SW 1271 (cell line): ENCODE results near the gene ABCG4.
"Not testable (repeated sequence)": the region's sequence is repeated elsewhere in the genome, so short reads cannot be mapped to it uniquely, and the experiment has no call there.

ENCODE experiments used
- DNase-seq, 2 experiments: peaks; one replicate each; lab custom pipeline; 2025; lab: John Stamatoyannopoulos, UW

ABCG4 gene

DNA sequence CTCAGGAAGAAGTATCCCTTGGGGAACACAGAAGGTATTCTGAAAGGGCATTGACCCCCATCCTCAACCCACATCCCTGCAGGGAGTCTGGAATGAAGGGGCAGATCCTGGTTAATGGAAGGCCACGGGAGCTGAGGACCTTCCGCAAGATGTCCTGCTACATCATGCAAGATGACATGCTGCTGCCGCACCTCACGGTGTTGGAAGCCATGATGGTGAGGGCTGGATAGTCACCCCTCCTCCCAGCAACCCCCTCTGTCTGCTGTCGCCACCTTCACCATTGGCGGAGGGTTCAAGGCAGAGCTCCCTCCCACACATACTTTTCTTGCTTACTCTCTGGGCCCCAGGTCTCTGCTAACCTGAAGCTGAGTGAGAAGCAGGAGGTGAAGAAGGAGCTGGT lies 5.3 kb downstream of the ABCG4 start:
- DNase-seq = no peak

- DNase-seq = peak in 1 of 2 experiments; percentile 47
Observed at GRCh38 chr11:119155733-119156492, 7.1 kb downstream of the ABCG4 start.

GRCh38 chr11:119156496-119156895 lies 7.6 kb downstream of the ABCG4 start:
- DNase-seq = no peak

GRCh38 chr11:119157063-119157462 lies 8.2 kb downstream of the ABCG4 start:
- DNase-seq = no peak

GRCh38 chr11:119158467-119158866 lies 9.6 kb downstream of the ABCG4 start:
- DNase-seq = no peak

DNA sequence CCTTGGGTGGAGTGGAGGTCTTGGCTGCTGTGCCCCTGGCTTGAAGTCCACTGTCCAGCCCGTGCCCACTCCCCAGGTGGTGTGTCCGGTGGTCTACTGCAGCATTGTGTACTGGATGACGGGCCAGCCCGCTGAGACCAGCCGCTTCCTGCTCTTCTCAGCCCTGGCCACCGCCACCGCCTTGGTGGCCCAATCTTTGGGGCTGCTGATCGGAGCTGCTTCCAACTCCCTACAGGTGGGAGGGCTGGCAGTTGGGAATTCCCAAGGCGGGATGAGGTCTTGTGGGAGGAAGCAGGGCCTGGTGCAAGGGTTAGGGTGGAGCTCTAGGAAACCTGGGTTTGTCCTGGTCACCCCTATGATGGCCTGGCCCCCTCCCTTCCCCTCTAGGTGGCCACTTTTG lies 11.3 kb downstream of the ABCG4 start:
- DNase-seq = no peak

- DNase-seq = no peak
Observed at GRCh38 chr11:119161871-119162270, 13.0 kb downstream of the ABCG4 start.

- peak in 1 of 2 experiments; percentile 43 for DNase-seq
Observed at GRCh38 chr11:119166368-119167076, 17.7 kb downstream of the ABCG4 start.

DNA sequence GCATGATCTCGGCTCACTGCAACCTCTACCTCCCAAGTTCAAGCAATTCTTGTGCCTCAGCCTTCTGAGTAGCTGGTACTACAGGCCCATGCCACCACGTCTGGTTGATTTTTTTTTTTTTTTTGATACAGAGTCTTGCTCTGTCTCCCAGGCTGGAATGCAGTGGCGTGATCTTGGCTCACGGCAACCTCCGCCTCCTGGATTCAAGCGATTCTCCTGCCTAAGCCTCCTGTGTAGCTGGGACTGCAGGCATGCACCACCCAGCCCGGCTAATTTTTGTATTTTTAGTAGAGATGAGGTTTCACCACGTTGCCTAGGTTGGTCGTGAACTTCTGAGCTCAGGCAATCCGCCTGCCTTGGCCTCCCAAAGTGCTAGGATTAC lies 18.2 kb downstream of the ABCG4 start:
- not testable (repeated sequence) for DNase-seq

- no peak for DNase-seq
Observed at GRCh38 chr11:119167933-119168332, 19.1 kb downstream of the ABCG4 start.

DNA sequence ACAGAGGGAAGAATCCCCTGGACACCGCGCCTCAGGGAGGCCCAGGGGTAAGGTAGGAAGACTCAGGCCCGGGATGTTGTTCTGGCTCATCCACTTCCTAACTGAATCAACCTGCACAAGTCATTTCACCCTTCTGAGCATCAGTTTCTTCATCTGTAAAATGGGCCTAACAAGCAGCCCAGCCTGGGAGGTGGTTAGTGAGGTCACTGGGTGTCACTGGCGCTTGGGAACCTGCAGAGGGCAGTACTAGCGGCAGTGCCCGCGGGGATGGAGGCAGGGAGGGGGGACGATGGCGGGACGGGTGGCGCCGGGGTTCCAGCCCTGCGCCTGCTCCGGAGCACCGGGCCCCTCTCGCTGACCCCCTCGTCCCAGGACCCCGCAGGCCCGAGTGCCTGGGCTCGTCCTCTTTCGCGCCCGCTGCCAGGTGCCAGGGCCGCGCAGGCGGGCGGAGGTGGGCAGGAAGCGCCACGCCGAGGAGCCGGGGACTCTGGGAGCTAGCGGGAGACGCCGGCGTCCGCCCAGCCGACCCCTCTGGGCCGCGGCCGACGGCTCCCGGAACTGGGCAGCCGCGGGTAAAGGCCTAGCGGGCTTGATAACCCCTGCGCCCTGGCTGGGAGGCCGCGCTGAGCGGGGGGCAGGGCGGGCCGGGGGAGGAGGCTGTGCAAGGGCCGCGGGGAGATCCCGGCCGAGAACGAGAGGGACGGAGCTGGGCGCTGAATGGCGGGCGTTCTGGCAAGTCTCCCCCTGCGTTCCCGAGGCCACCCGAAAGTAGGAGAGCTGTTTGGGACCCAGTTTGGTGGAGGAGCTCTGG lies 19.8 kb downstream of the ABCG4 start, which contains the start of gene NLRX1:
Gene NLRX1, plus strand, starts transcription at position 255 of the 811 bp plus-strand sequence. CDS start 2,679 bp downstream, outside the sequence.
- DNase-seq = peak; percentile 58 to 77

GRCh38 chr11:119169282-119169719 lies 20.4 kb downstream of the ABCG4 start:
- peak in 1 of 2 experiments; percentile 38 for DNase-seq

DNA sequence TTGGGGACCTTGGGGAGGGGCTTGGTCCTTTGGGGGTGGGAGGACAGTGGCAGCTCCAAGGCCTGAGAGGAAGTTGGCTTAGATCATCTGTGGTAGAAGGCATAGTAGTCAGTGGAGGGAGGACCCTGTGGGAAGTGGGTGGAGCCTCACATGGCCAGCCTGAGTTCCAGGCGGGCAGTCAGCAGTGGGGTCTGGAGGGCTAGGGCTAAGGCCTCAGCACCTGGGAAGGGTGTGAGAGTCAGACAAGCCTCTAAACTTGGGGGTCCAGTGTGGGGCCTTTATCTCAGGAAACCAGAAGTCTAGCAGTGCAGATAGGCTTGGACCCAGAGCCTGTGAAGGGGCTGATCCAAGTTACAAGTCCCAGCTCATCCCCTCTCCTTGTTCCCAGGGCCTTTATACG lies 23.7 kb downstream of the ABCG4 start:
- no peak for DNase-seq

- DNase-seq = no peak
Observed at GRCh38 chr11:119173453-119173852, 24.6 kb downstream of the ABCG4 start.

GRCh38 chr11:119175493-119176077 lies 26.7 kb downstream of the ABCG4 start:
- no peak for DNase-seq

GRCh38 chr11:119178166-119178680 lies 29.4 kb downstream of the ABCG4 start:
- DNase-seq = no peak

DNA sequence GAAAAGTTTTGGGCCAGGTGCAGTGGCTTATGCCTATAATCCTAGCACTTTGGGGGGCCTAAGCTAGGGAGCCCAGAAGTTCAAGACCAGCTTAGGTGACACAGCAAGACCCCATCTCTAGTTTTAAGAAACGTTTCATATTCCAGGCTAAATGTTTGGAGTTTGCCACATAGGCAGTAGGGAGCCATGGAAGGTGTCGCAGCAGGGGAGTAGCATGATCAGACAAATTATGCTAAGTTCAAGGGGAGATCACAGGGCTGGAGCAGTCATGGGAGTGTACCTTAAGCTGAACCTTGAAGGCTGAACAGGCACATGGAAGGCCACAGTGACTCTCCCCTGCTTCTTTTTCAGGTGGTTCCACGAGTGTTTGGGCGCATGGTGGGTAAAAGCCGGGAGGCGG lies 30.5 kb downstream of the ABCG4 start:
- no peak for DNase-seq

GRCh38 chr11:119179983-119180382 lies 31.1 kb downstream of the ABCG4 start:
- no peak for DNase-seq

DNA sequence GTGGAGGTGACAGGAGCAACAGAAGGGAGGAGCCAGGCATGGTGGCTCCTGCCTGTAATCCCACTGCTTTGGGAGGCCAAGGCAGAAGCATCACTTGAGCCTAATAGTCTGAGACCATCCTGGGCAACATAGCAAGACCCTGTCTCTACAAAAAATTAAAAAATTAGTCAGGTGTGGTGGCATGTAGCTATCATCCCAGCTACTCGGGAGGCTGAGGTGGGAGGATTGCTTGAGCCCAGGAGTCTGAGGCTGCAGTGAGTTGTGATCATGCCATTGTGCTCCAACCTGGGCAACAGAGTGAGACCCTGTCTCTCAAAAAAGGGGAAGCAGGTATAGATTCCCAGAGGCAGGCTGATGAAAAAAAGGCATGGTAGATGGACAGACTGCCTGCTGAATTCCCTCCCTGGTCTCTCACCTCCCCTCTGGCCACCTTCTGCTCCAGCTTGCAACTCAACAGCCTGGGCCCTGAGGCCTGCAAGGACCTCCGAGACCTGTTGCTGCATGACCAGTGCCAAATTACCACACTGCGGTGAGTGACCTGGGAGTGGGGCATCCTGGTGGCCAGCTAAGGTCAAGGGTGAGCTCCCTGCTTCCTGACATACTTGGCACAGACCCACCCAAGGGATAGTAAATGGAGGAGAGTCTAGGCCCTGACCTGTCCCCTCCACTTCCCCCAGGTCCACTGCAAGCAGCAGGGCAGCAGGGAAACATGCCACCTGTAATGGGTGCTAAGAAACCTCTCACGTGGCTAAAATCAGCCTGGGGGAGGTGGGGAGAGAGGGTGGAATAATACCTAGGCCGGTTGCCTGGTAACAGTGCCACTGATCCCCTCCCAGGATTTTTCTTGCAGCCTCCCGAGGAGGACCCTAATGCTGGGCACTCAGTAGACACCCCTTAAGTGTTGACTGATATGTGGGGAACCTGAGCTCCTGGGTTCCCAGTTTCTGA lies 32.2 kb downstream of the ABCG4 start:
- no peak for DNase-seq

- no peak for DNase-seq
Observed at GRCh38 chr11:119181677-119182412, 33.0 kb downstream of the ABCG4 start.
